Measurements from ENCODE around the gene ASPSCR1.
"Not testable (repeated sequence)": the region's sequence is repeated elsewhere in the genome, so short reads cannot be mapped to it uniquely, and the experiment has no call there.

The ASPSCR1 gene

DNA sequence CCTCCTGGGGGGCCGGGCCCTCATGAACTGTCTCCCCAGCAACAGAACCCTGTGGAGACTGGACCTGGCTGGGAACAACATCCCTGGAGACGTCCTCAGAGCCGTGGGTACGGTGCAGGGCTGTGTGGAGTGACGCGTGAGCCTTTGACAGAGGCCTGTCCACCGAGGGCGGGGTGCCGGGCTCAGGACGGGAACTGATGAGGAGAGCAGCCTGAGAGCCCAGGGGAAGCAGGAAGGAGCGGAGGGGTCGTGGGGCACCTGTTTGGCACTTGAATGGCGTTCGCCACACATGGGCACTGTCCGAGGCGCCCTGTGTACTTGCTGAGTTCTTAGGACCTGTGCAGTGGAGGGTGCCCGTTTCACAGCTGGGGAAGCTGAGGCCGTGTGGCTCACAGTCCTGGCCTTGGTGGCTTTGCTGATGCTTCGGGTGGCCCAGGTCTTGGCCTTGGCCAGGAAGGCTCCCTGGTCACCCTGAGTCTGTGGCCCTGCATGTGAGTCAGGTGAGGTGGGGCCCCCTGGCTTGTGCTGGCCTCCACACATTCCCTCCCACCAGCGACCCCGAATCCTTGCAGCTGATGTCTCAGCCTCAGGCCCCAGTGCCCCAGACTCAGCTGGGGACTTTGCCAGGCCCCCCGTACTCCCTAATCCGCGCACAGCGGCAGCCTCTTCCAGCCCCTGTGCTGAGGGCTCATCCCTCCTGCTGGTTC, 48.1 kb downstream of the ASPSCR1 start:
- DNase-seq, result no peak

DNA sequence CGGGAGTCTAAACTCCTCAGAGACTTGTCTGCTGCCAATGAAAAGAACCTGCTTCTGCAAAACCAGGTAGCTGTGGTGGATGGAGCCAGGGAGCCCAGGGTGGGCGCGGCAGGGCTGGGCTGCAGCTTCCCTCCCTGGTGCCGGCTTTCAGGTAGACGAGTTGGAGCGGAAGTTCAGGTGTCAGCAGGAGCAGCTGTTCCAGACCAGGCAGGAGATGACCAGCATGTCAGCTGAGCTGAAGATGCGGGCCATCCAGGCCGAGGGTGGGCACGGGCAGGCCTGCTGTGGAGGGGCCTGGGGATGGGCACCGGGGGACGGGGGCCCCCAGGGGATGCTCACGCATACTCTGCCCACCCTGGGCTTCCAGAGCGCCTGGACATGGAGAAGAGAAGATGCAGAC, 50.8 kb downstream of the ASPSCR1 start:
- DNase-seq, result no peak

DNA sequence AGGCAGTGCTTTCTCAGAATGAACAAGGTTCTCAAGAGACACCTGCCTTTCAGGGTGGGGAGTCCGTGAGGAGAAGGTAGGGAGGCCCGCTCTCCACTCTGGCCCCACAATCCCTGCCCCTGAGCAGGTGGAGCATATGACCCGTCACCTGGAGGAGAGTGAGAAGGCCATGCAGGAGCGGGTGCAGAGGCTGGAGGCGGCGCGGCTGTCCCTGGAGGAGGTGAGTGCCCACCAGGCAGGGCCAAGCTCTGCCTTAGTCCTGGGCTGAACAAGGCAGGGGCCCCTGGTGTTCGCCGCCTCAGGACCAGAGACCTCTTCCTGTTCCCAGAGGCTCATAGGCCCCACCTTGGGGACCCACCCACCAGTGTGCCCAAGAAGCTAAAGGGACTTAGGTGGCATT, 51.5 kb downstream of the ASPSCR1 start:
- DNase-seq, result no peak

DNA sequence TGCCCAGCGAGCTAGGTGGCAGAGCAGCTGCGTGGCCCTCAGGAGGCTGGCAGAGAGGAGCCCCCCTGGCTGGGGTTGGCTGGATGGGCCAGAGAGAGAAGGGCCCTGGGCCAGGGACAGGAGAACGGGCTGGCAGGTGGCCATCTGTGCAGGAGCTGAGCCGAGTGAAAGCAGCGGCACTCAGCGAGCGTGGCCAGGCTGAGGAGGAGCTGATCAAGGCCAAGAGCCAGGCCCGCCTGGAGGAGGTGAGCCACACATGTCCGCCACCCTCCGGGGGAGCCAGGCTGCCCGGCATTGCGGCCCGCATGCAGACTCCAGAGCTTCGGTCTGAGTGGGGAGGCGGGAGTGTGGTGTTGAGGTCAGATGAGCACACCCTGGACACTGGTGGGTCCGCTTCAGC, 52.0 kb downstream of the ASPSCR1 start:
- DNase-seq, result no peak

DNA sequence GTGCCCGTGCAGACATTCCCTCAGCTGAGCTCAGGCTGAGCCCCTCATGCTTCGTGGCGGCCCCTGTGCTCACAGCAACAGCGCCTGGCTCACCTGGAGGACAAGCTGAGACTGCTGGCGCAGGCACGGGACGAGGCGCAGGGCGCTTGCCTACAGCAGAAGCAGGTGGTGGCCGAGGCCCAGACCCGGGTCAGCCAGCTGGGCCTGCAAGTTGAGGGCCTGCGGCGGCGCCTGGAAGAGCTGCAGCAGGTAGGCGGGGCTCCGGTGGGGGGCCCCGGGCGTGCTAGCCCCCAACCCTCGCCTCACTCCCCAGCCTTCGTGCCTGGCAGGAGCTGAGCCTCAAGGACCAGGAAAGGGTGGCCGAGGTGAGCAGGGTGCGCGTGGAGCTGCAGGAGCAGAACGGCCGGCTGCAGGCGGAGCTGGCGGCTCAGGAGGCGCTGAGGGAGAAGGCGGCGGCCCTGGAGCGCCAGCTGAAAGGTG, 52.6 kb downstream of the ASPSCR1 start:
- DNase-seq, result no peak

DNA sequence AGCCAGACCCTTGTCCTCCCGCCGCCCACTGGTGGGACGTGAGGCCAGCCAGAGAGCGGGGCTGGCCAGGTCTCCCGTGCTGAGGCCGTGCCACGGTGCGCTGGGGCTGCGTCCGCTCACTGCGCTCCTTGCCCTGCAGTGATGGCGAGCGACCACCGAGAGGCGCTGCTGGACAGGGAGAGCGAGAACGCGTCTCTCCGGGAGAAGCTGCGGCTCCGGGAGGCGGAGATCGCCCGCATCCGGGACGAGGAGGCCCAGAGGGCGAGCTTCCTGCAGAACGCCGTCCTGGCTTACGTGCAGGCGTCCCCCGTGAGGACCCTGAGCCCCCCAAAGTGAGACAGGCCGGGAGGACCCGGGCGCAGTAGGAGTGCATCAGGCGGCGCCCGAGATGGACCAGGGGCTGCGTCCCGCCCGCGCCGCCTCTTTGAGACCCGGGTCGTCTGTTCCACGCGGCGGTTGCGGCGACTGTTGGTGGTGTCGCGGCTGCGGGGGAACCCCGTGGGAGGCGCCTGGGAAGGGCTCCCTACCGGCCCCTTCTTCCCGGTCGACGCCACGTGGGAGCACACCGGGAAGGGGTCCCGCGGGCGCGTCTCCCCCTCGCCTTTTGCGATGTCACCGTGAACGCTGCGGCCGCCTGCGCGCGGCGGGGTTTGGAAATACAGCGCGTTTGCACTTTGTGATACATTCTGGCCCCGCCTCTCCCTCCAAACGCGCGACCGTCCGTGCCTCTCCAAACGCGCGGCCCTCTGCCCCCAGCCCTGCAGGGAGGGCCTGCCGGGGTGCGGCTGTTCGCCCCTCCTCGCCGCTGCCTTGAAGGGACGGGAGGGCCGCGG, 53.3 kb downstream of the ASPSCR1 start:
- peak; percentile 82 for DNase-seq

DNA sequence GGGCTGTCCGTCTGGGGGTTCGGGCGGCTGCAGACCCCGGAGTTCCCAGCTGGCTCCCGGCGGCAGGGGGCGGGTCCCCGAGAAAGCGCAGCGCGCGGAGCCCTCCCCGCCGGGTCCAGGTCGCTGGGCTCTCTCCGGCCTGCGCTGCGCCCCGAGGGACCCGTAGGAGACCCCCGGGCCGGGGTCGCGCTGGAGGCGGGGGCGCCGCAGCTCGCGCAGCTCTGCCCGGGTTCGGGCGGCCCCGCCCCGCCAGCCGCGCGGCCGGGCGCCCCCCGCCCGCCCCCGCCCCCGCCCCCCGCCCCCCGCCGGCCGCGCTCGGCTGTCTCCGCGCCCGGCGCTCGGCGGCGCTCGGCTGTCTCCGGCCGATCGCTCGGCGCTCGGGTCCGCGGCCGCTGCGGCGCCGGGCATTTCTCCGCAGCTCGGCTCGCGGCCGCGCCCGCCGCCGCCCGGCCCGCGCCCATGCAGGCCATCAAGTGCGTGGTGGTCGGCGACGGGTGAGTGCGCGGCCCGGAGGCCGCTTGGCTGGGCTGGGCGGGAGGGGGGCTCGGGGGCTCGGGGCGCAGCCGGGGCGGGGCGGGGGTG, 54.0 kb downstream of the ASPSCR1 start, which contains the start of gene RAC3:
Gene RAC3, plus strand, starts transcription at position 376 of the 582 bp plus-strand sequence. Its CDS starts 84 bp downstream, at position 460.
- peak; percentile 9 for DNase-seq

DNA sequence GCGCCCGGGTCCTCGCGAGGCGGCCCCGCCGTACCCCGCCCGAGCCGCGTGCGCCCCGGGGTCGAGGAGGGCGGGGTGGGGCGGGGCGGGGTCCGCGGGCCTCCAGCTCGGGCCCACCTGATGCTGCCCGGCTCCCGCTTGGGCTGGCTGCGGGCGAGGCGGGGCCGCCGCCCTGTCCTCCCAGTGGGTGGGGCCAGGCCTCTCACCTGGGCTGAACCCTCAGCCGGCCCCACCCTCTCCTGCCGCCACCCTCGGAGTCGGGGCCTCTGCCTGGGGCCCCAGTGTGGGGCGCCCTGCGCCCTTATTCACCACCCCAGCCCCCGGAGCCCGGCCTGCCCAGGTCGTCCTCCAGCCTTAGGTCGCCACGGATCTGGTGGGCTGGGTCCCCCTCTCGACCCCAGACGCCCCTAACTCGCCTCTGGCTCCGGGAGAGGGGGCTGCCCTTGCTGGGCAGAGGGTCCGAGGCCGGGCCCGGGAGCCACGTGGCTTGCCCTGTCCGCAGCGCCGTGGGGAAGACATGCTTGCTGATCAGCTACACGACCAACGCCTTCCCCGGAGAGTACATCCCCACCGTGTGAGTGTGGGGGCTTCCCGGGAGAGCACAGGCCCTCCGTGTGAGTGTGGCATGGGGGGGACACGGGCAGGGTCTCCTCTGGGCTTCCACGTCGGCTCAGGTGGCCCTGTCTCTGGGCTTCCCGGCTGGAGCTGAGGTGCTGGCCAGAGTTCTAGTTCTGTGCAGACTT, 54.6 kb downstream of the ASPSCR1 start:
- DNase-seq, result peak; percentile 8

DNA sequence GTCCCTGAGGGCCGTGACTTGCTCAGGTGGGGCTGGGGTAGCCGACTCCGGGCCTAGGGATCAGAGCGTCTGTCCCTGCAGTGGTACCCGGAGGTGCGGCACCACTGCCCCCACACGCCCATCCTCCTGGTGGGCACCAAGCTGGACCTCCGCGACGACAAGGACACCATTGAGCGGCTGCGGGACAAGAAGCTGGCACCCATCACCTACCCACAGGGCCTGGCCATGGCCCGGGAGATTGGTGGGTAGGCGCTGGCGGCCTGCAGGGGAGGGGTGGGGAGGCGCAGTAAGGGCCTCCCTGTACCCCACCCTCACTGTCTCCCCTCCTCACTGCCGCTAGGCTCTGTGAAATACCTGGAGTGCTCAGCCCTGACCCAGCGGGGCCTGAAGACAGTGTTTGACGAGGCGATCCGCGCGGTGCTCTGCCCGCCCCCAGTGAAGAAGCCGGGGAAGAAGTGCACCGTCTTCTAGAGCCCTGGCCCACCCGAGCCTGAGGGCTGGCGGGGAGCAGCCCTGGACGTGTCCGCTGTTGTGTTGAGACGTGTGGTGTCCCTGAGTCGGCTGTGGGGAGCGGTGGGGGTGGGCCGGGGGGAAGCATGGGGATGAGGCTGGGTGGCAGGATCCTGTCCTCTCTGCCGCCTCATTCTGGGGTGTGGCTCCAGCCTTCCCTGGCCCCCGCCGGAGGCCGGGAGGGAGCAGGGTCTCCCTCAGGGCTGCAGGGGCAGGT, 56.1 kb downstream of the ASPSCR1 start:
- DNase-seq, result no peak

DNA sequence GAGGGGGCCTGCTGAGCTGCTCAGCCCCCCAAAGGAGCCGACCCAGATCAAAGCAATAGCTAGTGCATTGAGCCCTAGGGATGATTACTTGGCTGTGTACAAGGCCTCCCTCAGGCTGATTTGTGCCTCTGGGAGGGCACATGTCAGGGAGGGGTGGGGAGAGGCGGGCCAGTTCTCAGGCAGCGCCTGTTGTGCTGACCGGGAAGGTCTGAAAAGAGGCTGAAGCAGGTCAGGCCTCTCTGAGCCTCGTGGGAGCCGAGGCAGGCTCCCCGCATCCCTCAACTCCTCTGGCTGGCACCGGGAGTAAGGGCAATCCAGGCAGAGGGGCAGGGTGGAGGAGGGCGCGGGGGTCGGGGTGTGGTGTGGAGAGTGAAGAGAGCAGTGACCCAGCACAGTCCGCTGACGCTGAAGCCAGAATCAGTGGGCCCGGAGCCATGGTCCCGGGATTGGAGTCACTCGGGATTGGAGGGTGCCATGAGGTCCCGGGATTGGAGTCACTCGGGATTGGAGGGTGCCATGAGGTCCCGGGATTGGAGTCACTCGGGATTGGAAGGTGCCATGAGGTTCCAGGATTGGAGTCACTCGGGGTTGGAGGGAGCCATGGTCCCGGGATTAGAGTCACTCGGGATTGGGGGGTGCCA, 57.1 kb downstream of the ASPSCR1 start:
- DNase-seq, result no peak

DNA sequence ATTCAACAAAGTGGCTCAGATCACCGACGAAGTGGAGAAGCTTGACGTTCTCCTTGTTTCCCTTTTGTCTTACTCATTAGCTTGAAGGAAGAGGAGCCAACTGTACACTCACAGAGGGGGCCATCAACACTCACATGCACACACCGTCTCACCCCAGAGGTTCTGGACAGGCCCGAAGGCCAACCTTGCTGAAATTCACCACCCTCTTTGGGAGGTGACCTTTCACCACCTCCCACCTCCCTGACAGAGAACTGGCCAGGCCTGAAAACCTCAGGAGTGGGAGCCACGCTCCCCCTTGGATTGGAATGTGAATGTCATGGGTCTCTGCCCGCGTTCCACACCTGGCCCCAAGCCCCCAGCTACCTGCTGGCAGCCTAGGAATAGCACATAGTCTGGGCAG, 58.1 kb downstream of the ASPSCR1 start:
- DNase-seq, result no peak

DNA sequence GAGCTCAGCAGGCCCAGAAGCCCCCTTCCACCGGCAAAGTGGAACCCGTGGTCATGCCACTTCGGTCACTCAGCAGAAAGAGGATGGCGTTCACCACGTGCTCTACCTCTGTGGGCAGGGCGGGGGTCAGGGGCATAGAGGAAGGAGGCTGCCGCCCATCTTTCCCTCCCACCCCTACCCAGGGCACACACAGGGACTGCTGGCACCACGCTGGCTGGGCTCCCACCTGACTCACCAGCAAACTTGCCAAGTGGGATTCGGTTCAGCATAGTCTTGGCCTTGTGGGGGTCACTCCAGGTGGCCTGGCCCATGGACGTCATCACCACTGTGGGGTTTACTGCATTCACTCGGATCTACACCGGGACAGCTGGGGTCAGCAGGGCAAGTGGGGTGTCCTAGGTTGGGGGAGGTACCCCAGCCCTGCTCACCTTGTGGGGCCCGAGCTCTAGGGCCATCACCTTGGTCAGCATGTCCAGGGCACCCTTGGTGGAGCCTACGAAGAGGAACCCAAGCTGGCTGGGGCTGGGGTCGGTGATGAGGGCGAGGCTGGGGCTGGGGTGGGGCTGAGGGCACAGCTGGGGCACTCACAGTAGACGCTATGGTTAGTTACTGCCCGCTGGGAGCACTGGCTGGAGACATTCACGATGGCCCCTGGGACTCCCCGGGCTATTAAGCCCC, 58.7 kb downstream of the ASPSCR1 start:
- DNase-seq, result no peak

DNA sequence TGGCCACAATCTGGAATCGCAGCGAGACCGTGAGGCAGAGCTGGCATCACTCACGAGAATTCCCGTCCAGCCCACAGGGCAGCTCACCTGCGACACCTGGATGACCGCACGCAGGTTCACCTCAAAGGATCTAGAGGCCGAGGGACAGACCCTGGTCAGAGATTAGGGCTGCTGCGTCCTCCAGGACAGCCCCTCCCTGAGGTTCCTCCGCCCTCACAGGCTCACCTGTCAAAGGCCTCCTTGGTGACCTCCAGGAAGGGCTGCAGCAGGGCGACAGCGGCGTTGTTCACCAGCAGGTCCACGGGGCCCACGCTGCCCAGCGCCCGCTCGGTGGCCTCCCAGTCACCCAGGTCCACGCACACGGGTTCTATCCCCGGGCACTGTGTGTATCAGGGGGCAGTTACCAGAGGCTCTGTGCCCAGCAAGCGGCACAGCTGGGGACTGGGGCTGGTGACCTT, 59.2 kb downstream of the ASPSCR1 start:
- DNase-seq, result no peak

DNA sequence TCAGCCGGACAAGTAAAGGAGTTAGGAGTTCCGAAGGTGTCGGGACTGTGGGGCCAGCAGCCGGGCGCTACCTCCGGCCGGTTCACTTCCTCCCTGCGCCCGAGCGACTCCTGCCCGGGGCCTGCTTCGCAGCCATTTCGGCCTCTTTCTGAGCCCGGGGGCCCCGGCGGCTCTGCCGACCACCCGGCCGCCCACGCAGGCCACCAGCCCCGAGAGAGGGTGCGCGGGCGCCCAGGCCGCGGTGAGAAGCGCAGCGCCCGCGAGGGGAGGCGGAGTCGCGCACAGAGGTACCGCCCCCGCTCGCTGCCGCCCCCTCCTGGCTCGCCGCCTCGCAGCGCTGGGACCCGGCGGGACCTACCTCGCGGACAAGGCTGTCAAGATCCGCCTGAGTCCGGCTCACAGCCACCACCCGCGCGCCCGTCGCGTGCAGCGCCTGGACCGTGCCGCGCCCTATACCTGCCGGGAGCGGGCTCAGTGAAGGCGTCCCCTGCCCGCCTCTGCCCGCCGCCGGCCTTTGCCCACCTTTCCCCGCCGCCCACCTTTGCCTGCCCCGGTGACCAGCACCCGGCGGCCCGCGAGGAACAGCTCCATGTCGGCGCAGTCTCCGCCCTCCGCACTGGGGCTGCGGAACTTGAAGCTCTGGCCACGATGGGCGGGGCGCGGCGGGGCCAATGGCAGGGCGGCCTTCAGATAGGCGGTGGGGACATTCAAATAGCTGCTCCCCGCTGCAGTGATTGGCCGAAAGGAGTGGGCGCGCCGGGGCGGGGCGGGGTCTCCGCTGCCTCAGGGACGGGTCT, 59.9 kb downstream of the ASPSCR1 start, which contains the start of gene DCXR:
Gene DCXR, minus strand, starts transcription at position 606 of the 797 bp plus-strand sequence. Its CDS starts 15 bp downstream, at position 591.
- DNase-seq, result peak; percentile 92

DNA sequence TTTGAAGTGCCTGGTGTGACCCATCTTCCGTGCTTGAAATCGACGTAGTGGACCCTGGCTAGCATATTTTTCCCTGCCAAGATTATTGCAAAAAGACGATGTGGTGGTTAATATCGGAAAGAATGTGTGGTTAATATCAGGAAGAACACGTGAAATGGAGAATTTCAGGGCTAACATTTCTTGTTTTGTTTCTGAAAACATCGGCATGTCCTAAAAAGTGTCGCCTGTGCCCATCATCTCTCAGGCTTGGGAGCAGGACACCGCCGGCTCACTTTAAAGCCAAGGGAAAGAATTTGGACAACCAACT, 60.4 kb downstream of the ASPSCR1 start:
- no peak for DNase-seq

DNA sequence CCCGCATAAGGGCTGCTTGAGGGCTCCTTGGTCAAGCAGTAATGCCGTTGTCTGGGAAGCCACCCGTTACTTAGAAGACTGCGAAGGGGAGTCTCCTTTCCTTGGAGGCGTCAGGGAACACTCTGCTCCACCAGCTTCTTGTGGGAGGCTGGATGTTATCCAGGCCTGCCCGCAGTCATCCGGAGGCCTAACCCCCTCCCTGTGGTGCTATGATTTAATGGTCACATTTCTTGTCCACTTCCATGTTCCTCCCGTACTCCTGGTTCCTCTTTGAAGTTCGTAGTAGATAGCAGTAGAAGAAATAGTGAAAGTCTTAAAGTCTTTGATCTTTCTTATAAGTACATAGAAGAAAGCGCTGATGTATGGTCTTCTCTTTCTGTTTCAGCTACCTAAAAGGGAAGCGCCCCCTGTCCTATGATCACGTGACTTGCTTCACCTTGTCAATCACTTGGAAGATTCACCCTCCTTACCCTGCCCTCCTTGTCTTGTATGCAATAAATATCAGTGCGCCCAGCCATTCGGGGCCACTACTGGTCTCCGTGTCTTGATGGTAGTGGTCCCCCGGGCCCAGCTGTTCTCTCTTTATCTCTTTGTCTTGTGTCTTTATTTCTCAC, 61.5 kb downstream of the ASPSCR1 start:
- DNase-seq, result not testable (repeated sequence)

DNA sequence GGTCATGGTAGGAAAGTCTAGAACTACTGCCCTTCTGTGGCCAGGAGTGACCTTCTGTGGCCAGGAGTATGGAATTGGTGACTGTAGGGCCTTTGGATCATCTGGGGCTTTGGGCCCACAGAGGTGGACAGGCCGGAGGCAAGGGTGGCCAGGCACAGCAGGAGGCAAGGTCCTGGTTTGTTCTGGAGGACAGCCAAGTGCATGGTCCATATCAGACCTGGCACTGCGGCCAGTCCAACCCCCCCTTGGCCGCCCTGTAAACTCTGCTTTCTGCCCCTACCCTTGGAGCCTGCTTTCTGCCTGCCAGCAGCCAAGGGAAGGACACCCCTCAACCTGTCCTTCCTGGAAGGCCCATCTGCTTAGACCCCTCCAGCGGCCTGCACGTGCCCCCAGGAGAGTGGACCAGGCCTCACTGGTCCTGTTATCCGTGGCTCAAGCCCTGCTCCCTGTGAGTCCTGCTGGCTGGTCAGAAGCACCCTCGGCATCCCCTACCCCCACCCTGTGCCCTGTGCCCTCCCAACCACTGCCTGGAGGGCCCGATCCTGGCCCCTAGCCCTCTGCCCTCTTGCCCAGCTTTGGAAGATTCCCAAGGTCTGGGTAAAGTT, 62.4 kb downstream of the ASPSCR1 start:
- no peak for DNase-seq

DNA sequence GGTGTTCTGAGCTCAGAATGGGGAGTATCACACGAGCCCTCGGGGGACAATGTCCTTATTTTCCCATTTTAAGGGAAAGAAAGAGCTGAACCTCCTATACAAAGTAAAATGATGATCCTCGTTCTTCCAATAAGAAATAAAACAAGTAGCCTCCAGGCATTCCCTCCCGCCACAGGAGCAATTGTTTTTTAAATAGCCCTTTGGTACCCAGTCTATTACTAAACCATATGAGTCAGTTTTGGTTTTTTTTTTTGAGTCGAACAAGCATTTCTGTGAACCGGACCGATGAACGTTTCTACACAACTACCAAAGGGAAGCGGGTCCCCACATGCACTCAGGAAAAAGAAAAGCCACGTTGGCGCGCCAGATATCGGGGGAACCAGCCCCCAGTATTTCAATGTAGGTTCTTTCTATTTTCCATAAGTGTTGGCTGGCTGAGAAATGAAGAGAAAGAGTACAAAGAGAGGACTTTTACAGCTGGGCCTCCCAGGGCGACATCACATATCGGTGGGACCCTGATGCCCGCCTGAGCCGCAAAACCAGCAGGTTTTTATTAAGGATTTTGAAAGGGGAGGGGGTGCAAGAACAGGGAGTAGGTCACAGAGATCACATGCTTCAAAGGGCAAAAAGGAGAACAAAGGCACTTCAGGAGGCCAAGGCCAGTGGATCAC, 63.9 kb downstream of the ASPSCR1 start:
- no peak for DNase-seq

DNA sequence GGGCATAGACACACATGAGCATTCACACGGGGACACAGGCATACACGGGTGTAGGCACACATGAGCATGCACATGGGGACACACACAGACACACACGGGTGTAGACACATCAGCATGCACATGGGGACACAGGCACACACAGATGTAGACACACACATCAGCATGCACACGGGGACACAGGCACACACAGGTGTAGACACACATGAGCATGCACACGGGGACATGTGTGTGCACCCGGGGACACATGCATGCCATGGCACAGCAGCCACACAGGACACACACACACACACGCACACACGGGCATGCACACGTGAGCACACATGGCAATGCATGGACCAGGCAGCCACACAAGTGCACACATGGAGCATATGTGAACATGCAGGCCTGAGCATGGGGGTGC, 65.2 kb downstream of the ASPSCR1 start:
- no peak for DNase-seq
